ENCODE data around the gene NIT1.

- TF ChIP-seq CTCF (conservative IDR thresholded peaks at IDR 0.05) (no peak), ZFX (IDR thresholded peaks at IDR 0.05) (no peak)
Observed at GRCh38 chr1:161168906-161169305, 51.0 kb downstream of the NIT1 start.

Measured in C4-2B (cell line).